PC-9 (cell line): ENCODE measurements around the gene CELSR3.

ENCODE experiments used
- CTCF ChIP-seq: fragments of 200-600 bp; sonication (generic); conservative IDR thresholded peaks from 2 replicates; pipeline ENCODE4 v1.6.1; 2017; ENCODE audit warnings: mixed run types, antibody characterized with exemption, mild to moderate bottlenecking, moderate library complexity
- EZH2 ChIP-seq: fragments of 200-600 bp; sonication (generic); IDR thresholded peaks from 2 replicates; pipeline ENCODE4 v1.8.0; 2017; ENCODE audit warnings: antibody characterized with exemption, low read depth

GRCh38 chr3:48639944-48640606 is 22.6 kb downstream of the CELSR3 start:
- TF ChIP-seq EZH2 (no peak), CTCF (no peak)
